SK-N-MC (cell line): ENCODE results near the gene SCAPER.

Experiments used
- DNase-seq: peaks from one replicate; pipeline ENCODE4 v3.0.0-alpha.2; 2011; ENCODE audit warnings: low read depth, low spot score
- H3K27ac ChIP-seq: fragments of 200-600 bp; sonication (generic); 2 replicates; pipeline ENCODE4 v1.5.1; 2016; ENCODE audit warnings: mixed run types
- H3K36me3 ChIP-seq: fragments of 200-600 bp; sonication (generic); 2 replicates; pipeline ENCODE4 v1.6.1; 2017; ENCODE audit warnings: antibody characterized with exemption, low read length, mixed read lengths; ENCODE audit not compliant: insufficient read depth
- H3K4me3 ChIP-seq: fragments of 200-600 bp; sonication (generic); 2 replicates; pipeline ENCODE4 v1.5.1; 2016
- H3K9ac ChIP-seq: fragments of 200-600 bp; sonication (generic); 2 replicates; pipeline ENCODE4 v1.8.0; 2017; ENCODE audit warnings: mixed run types, mixed read lengths; ENCODE audit not compliant: insufficient read length
- H3K9me3 ChIP-seq: fragments of 200-600 bp; sonication (generic); 2 replicates; pipeline ENCODE4 v1.6.1; 2017; ENCODE audit warnings: low read depth, mild to moderate bottlenecking, antibody characterized with exemption, low read length, moderate library complexity, mixed read lengths
- EZH2 ChIP-seq: fragments of 200-600 bp; sonication (generic); IDR thresholded peaks from one replicate; pipeline ENCODE4 v1.6.1; 2017; ENCODE audit warnings: antibody characterized with exemption
- FOXP2 ChIP-seq: optimal IDR thresholded peaks from 2 replicates; pipeline ENCODE3; 2011; ENCODE audit warnings: mild to moderate bottlenecking, moderate library complexity; ENCODE audit not compliant: insufficient read depth; ENCODE audit errors: extremely low read length, control extremely low read depth
- POLR2AphosphoS5 ChIP-seq: IDR thresholded peaks from 2 replicates; pipeline ENCODE4 v1.6.1; 2012; ENCODE audit warnings: mild to moderate bottlenecking, low read depth, low read length, borderline replicate concordance

Gene SCAPER

GRCh38 chr15:76333309-76333708, 571.8 kb downstream of the SCAPER start:
- no peak overlapping the region for H3K4me3 ChIP-seq
- no peak for DNase-seq
- no peaks in the 10 kb centered on the region for H3K36me3 ChIP-seq
- no peak for TF ChIP-seq POLR2AphosphoS5
- no peak for TF ChIP-seq FOXP2
- no peak for TF ChIP-seq EZH2
- no peaks in the 10 kb centered on the region for H3K9me3 ChIP-seq
- no peak overlapping the region for H3K27ac ChIP-seq
- H3K9ac ChIP-seq: no peak overlapping the region

GRCh38 chr15:76332796-76333195, 572.3 kb downstream of the SCAPER start:
- Histone ChIP-seq H3K4me3 (no peak overlapping the region), H3K9ac (no peak overlapping the region), H3K36me3 (no peaks in the 10 kb centered on the region), H3K27ac (no peak overlapping the region), H3K9me3 (no peaks in the 10 kb centered on the region)
- TF ChIP-seq EZH2: no peak
- TF ChIP-seq POLR2AphosphoS5: no peak
- TF ChIP-seq FOXP2: no peak
- DNase-seq: no peak

GRCh38 chr15:76330080-76330680, 575.0 kb downstream of the SCAPER start:
- DNase-seq: no peak
- Histone ChIP-seq H3K36me3 (no peaks in the 10 kb centered on the region), H3K9ac (no peak overlapping the region), H3K4me3 (no peak overlapping the region), H3K27ac (no peak overlapping the region), H3K9me3 (no peaks in the 10 kb centered on the region)
- TF ChIP-seq FOXP2 (no peak), POLR2AphosphoS5 (no peak), EZH2 (no peak)

- no peaks in the 10 kb centered on the region for H3K9me3 ChIP-seq
- H3K27ac ChIP-seq: no peak overlapping the region
- no peak for DNase-seq
- no peak overlapping the region for H3K9ac ChIP-seq
- TF ChIP-seq EZH2: no peak
- TF ChIP-seq POLR2AphosphoS5: no peak
- no peak for TF ChIP-seq FOXP2
- H3K36me3 ChIP-seq: no peaks in the 10 kb centered on the region
- no peak overlapping the region for H3K4me3 ChIP-seq
Measured at GRCh38 chr15:76328958-76329357, 576.2 kb downstream of the SCAPER start.

DNA sequence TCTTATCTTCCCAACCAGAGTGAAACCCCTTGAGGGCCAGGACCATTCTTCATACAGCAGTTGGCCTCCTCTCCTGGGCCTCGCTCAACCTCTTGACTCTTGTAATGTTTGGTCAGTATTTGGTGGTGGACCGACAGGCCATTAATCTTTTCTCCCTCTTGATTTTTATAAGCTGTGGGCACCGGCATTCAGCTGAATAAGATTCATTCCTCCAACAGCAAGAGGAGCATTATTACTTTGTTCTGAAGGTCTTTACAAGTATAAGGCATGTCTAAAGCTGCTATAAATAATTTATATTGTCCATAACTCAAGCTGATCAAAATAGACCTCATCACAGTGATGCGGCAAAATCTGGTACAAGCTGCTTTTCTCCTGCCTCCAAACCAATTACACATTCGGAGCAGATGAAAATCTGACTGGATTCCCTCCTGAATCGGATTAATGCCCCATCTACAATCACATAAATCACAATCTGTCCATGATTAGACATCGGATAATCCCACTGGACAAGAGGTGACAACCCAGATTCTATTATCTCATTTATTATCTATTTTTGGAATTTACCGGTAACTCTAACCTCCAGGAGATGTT, 576.9 kb downstream of the SCAPER start:
- H3K4me3 ChIP-seq: no peak overlapping the region

GRCh38 chr15:76327191-76328105, 577.7 kb downstream of the SCAPER start:
- H3K9ac ChIP-seq: no peak overlapping the region
- no peak for DNase-seq

More for the DNA sequence above, 576.9 kb downstream of the SCAPER start:
- Histone ChIP-seq H3K9ac (no peak overlapping the region), H3K9me3 (no peaks in the 10 kb centered on the region), H3K27ac (no peak overlapping the region), H3K36me3 (no peaks in the 10 kb centered on the region)
- no peak for DNase-seq
- TF ChIP-seq EZH2: no peak
- no peak for TF ChIP-seq POLR2AphosphoS5
- TF ChIP-seq FOXP2: no peak

GRCh38 chr15:76325704-76326103, 579.4 kb downstream of the SCAPER start:
- Histone ChIP-seq H3K9ac (no peak overlapping the region), H3K27ac (no peak overlapping the region), H3K4me3 (no peak overlapping the region), H3K9me3 (no peaks in the 10 kb centered on the region), H3K36me3 (no peaks in the 10 kb centered on the region)
- no peak for DNase-seq
- TF ChIP-seq FOXP2 (no peak), POLR2AphosphoS5 (no peak), EZH2 (no peak)

More at GRCh38 chr15:76327191-76328105, 577.7 kb downstream of the SCAPER start:
- Histone ChIP-seq H3K4me3 (no peak overlapping the region), H3K27ac (no peak overlapping the region), H3K36me3 (no peaks in the 10 kb centered on the region), H3K9me3 (no peaks in the 10 kb centered on the region)
- TF ChIP-seq EZH2: no peak
- TF ChIP-seq FOXP2: no peak
- TF ChIP-seq POLR2AphosphoS5: no peak

GRCh38 chr15:76324066-76324465, 581.1 kb downstream of the SCAPER start:
- H3K4me3 ChIP-seq: no peak overlapping the region
- no peak for DNase-seq
- H3K9ac ChIP-seq: no peak overlapping the region
- H3K9me3 ChIP-seq: no peaks in the 10 kb centered on the region
- H3K36me3 ChIP-seq: no peaks in the 10 kb centered on the region
- TF ChIP-seq FOXP2: no peak
- no peak for TF ChIP-seq POLR2AphosphoS5
- no peak for TF ChIP-seq EZH2
- H3K27ac ChIP-seq: no peak overlapping the region
